Endothelial cell of umbilical vein (primary cell): ENCODE results near the gene ELMOD2. TPM values are rescaled to one million over a fixed set of nuclear protein-coding genes. Genes with fewer than 3 reads are reported as not detected.

Source experiments
- BruUV-seq: library from RNA; stranded (reverse); fragments of 400-500 nt; replicated peaks from 2 replicates; lab custom pipeline; 2021; lab: Mats Ljungman, UMichigan
- CTCF ChIA-PET: fragments of 300-600, 350-600 bp; sonication (Branson Sonifier 250); formaldehyde crosslinking; loops from one replicate; lab custom pipeline; 2021; ENCODE audit warnings: antibody characterized with exemption, inconsistent platforms; lab: Charles Lee
- POLR2A ChIA-PET: fragments of 300-600, 350-600 bp; sonication (Branson Sonifier 250); formaldehyde crosslinking; loops from one replicate; lab custom pipeline; 2021; ENCODE audit warnings: antibody characterized with exemption, inconsistent platforms; lab: Charles Lee
- DNase-seq: peaks from one replicate; pipeline ENCODE4 v3.0.0-alpha.2; 2011; ENCODE audit warnings: low read depth, low spot score
- FAIRE-seq: peaks from 2 replicates; lab custom pipeline; 2011; peaks lifted over from hg19 to GRCh38; lab: Jason Lieb, UNC
- H2AFZ ChIP-seq: 2 replicates; pipeline ENCODE4 v1.6.0; 2012; ENCODE audit warnings: low read depth, low read length, control low read depth, inconsistent platforms
- H3K27ac ChIP-seq: 2 replicates; pipeline ENCODE4 v1.5.1; 2011; ENCODE audit warnings: low read depth, mild to moderate bottlenecking, control low read depth, low read length, moderate library complexity; ENCODE audit not compliant: insufficient read depth
- H3K27me3 ChIP-seq, 2 experiments: 2 replicates each; pipeline versions ENCODE4 v1.6.0 to v1.6.1; 2011; ENCODE audit warnings: low read length in 2 of 2, mixed read lengths in 1 of 2; ENCODE audit not compliant: control insufficient read depth in 2 of 2, insufficient read depth in 2 of 2
- H3K36me3 ChIP-seq, 2 experiments: 2 replicates in 1 of 2; 3 replicates in 1 of 2; pipeline ENCODE4 v1.5.1; 2011; ENCODE audit warnings: low read length in 2 of 2, mild to moderate bottlenecking in 1 of 2, moderate library complexity in 1 of 2; ENCODE audit not compliant: control insufficient read depth in 2 of 2, insufficient read depth in 2 of 2; ENCODE audit errors: extremely low read depth in 1 of 2
- H3K4me1 ChIP-seq: 3 replicates; pipeline ENCODE4 v1.5.1; 2011; ENCODE audit warnings: mild to moderate bottlenecking, low read length; ENCODE audit not compliant: control insufficient read depth, insufficient read depth; ENCODE audit errors: extremely low read depth
- H3K4me2 ChIP-seq: 2 replicates; pipeline ENCODE4 v1.6.1; 2011; ENCODE audit warnings: low read length, control low read depth, mixed read lengths; ENCODE audit not compliant: insufficient read depth
- H3K4me3 ChIP-seq, 3 experiments: fragments of 200-600 bp in 1 of 3; sonication (generic), shearing (Covaris generic) in 1 of 3; replicated peaks in 1 of 3; 2 replicates each; pipeline ENCODE4 v1.5.1; 2011 to 2016; ENCODE audit warnings: control low read depth in 3 of 3, low read length in 3 of 3, mild to moderate bottlenecking in 2 of 3, inconsistent platforms in 1 of 3, low read depth in 1 of 3, moderate library complexity in 1 of 3; ENCODE audit not compliant: insufficient read depth in 1 of 3
- H3K79me2 ChIP-seq: 2 replicates; pipeline ENCODE4 v1.6.0; 2012; ENCODE audit warnings: low read length, inconsistent platforms; ENCODE audit not compliant: control insufficient read depth, insufficient read depth
- H3K9ac ChIP-seq: replicated peaks from 2 replicates; pipeline ENCODE3; 2011; ENCODE audit warnings: low read length, control low read depth; ENCODE audit not compliant: insufficient read depth; ENCODE audit errors: extremely low read depth
- H3K9me1 ChIP-seq: replicated peaks from 3 replicates; pipeline ENCODE4 v1.6.0; 2011; ENCODE audit warnings: mild to moderate bottlenecking, low read length; ENCODE audit not compliant: control insufficient read depth, insufficient read depth; ENCODE audit errors: extremely low read depth
- H3K9me3 ChIP-seq: replicated peaks from 2 replicates; pipeline ENCODE4 v1.5.1; 2012; ENCODE audit warnings: low read length, inconsistent platforms; ENCODE audit not compliant: control insufficient read depth, insufficient read depth
- H4K20me1 ChIP-seq: replicated peaks from 2 replicates; pipeline ENCODE3; 2011; ENCODE audit warnings: mild to moderate bottlenecking, low read length; ENCODE audit not compliant: control insufficient read depth, insufficient read depth; ENCODE audit errors: extremely low read depth
- CTCF ChIP-seq, 2 donors: IDR thresholded peaks; 1 replicate in 1 of 2; 2 replicates in 1 of 2; pipeline ENCODE4 v1.5.1; 2011; ENCODE audit warnings: low read length in 2 of 2, mild to moderate bottlenecking in 2 of 2, moderate library complexity in 2 of 2, control low read depth in 1 of 2, inconsistent platforms in 1 of 2, low read depth in 1 of 2; ENCODE audit not compliant: insufficient read depth in 1 of 2; ENCODE audit errors: extremely low read depth in 1 of 2
- EZH2 ChIP-seq: IDR thresholded peaks from 2 replicates; pipeline ENCODE4 v1.6.1; 2012; ENCODE audit warnings: borderline replicate concordance, low read depth, mild to moderate bottlenecking, moderate library complexity, low read length, inconsistent platforms; ENCODE audit not compliant: severe bottlenecking
- GATA2 ChIP-seq: IDR thresholded peaks from 2 replicates; pipeline ENCODE4 v1.7.0; 2011; ENCODE audit warnings: low read depth, mild to moderate bottlenecking, moderate library complexity, mixed read lengths, low read length; ENCODE audit not compliant: insufficient read length, insufficient read depth
- JUN ChIP-seq: IDR thresholded peaks from 2 replicates; pipeline ENCODE4 v1.6.1; 2011; ENCODE audit warnings: borderline replicate concordance, low read depth; ENCODE audit not compliant: insufficient read length, insufficient read depth
- MYC ChIP-seq: IDR thresholded peaks from one replicate; pipeline ENCODE4 v1.6.1; 2011; ENCODE audit warnings: mild to moderate bottlenecking, low read depth, low read length
- POLR2AphosphoS5 ChIP-seq: IDR thresholded peaks from 2 replicates; pipeline ENCODE4 v1.6.1; 2012; ENCODE audit warnings: low read depth, mild to moderate bottlenecking, control low read depth, low read length, moderate library complexity; ENCODE audit not compliant: insufficient read depth
- dilution Hi-C: fragments of 300-500 bp; cut with MboI; formaldehyde crosslinking; loops from one replicate; pipeline ENCODE4 v1.15.0; 2019; ENCODE audit warnings: low sequenced_read_pairs; ENCODE audit not compliant: extremely low pct_ligation_motif_present
- intact Hi-C: fragments of 100-400 bp; cut with micrococcal nuclease; formaldehyde crosslinking; loops from one replicate; pipeline ENCODE4 v1.10.0; 2022
- polyA plus RNA-seq, 4 experiments: library from polyadenylated mRNA; depleted of rRNA in 3 of 4; stranded (reverse) in 3 of 4; unstranded in 1 of 4; fragments of >200 nt; gene quantifications; 2 replicates each; pipeline versions ENCODE4 v1.2.1 to v1.2.3, GENCODE V29; 2011 to 2012; ENCODE audit warnings: missing spikeins in 1 of 4
- total RNA-seq: library from RNA; stranded (reverse); gene quantifications from 2 replicates; pipeline ENCODE4 v1.2.3, GENCODE V29; 2021

The ELMOD2 gene
- total and polyA plus RNA-seq, 2 donors (not counting 3 experiments of a cell fraction or from before 2014, with no cell fraction given) = 5.0 to 23.6 TPM

DNA sequence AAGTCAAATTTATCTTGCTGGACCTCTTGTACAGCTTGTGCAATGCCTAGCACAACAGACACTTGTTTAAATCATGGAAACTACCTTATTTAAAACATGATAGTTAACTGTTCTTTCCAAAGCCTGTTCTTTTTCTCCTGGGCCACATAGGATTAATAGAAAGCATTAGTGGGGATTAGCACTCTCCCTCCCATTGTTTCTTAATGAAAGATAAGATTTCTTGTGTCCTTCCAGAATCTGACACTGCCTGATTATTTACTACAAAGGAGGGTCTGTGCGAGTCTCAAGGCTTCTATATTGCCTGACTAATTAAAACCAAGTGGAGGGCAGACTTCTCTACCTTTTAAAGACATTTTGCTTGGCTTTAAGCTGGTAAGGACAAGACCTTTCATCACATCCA lies 8.5 kb upstream of the ELMOD2 start:
- TF ChIP-seq POLR2AphosphoS5 = no peak
- no peak for TF ChIP-seq CTCF (IDR thresholded peaks at IDR 0.05; ENCODE audit: extremely low read depth in 1 of 2, insufficient read depth in 1 of 2, low read depth in 1 of 2, low read length in 2 of 2)
- no peak for TF ChIP-seq EZH2
- no peak for TF ChIP-seq MYC
- no peak for TF ChIP-seq GATA2
- TF ChIP-seq JUN = no peak
- Histone ChIP-seq H3K4me1 (no peaks in the 10 kb centered on the region), H3K9me1 (no peaks in the 10 kb centered on the region), H2AFZ (no peak overlapping the region), H3K27ac (no peak overlapping the region), H4K20me1 (no peaks in the 10 kb centered on the region), H3K4me2 (no peak overlapping the region), H3K36me3 (no peaks in the 10 kb centered on the region), H3K79me2 (no peaks in the 10 kb centered on the region), H3K9me3 (no peaks in the 10 kb centered on the region), H3K4me3 (no peak overlapping the region), H3K9ac (no peak overlapping the region), H3K27me3 (peaks cover 2 to 10% of the 10 kb centered on the region in 2 experiments)
- ChIA-PET CTCF (interaction anchor here (1.0 kb wide), 1 partner anchor 9 kb away, joined by 3 read pairs; the partner anchor contains the start of gene ELMOD2), POLR2A (interaction anchor here (0.7 kb wide), 1 partner anchor 9 kb away, joined by 3 read pairs; the partner anchor contains the start of gene ELMOD2)
- intact Hi-C loops (no loop called here), dilution Hi-C loops (no loop called here)
- no peak for FAIRE-seq
- DNase-seq = no peak
- no TSS peak for BruUV-seq
